ENCODE data around the gene HAUS8. TPM values are rescaled to one million over a fixed set of nuclear protein-coding genes. Genes with fewer than 3 reads are reported as not detected.

Gene HAUS8
- total RNA-seq, 2 donors from 2014 or later, result 10.6 to 29.8 TPM

GRCh38 chr19:17073869-17074633, 1.2 kb downstream of the HAUS8 start:
- intact Hi-C loops (cut with DNase I), result no loop called here

GRCh38 chr19:17070912-17071311, 4.3 kb downstream of the HAUS8 start:
- Histone ChIP-seq H3K9me3 (no peaks in the 10 kb centered on the region), H3K36me3 (no peaks in the 10 kb centered on the region), H3K9ac (ENCODE audit: low read depth in 2 of 2, low read length in 2 of 2) (no peak overlapping the region), H3K27me3 (no peaks in the 10 kb centered on the region), H3K4me3 (no peak overlapping the region), H3K27ac (no peak overlapping the region), H3K4me1 (no peaks in the 10 kb centered on the region)
- no peak for DNase-seq
- TF ChIP-seq CTCF (IDR thresholded peaks at IDR 0.05), result no peak
- intact Hi-C loops (cut with DNase I), result no loop called here

More at GRCh38 chr19:17073869-17074633, 1.2 kb downstream of the HAUS8 start:
- Histone ChIP-seq H3K4me3 (peak overlapping the region; percentile 56), H3K4me1 (peaks cover 6% of the 10 kb centered on the region), H3K27ac (peak overlapping the region; percentile 62), H3K36me3 (no peaks in the 10 kb centered on the region), H3K9me3 (no peaks in the 10 kb centered on the region), H3K9ac (ENCODE audit: low read depth in 2 of 2, low read length in 2 of 2) (peak overlapping the region; percentile 60 to 76), H3K27me3 (no peaks in the 10 kb centered on the region)
- no peak for TF ChIP-seq CTCF (IDR thresholded peaks at IDR 0.05)
- DNase-seq, result peak; percentile 42

- intact Hi-C loops (cut with DNase I), result no loop called here
- Histone ChIP-seq H3K36me3 (no peaks in the 10 kb centered on the region), H3K9ac (ENCODE audit: low read depth in 2 of 2, low read length in 2 of 2) (peak overlapping the region in 1 of 2 donors; percentile 24), H3K4me1 (no peaks in the 10 kb centered on the region), H3K27ac (no peak overlapping the region), H3K4me3 (no peak overlapping the region), H3K27me3 (no peaks in the 10 kb centered on the region), H3K9me3 (no peaks in the 10 kb centered on the region)
- DNase-seq, result no peak
- TF ChIP-seq CTCF (IDR thresholded peaks at IDR 0.05), result no peak
Observed at GRCh38 chr19:17070421-17070820, 4.8 kb downstream of the HAUS8 start.

- no peaks in the 10 kb centered on the region for H3K9me3 ChIP-seq
- H3K4me3 ChIP-seq, result no peak overlapping the region
- intact Hi-C loops (cut with DNase I), result loop anchor here (2.0 kb wide), 1 partner anchor 214 kb away; no protein-coding TSS in a partner anchor
- no peak for DNase-seq
- no peaks in the 10 kb centered on the region for H3K36me3 ChIP-seq
- H3K9ac ChIP-seq (ENCODE audit: low read depth in 2 of 2, low read length in 2 of 2), result no peak overlapping the region
- H3K27ac ChIP-seq, result no peak overlapping the region
- TF ChIP-seq CTCF (IDR thresholded peaks at IDR 0.05), result no peak
- no peaks in the 10 kb centered on the region for H3K27me3 ChIP-seq
- no peaks in the 10 kb centered on the region for H3K4me1 ChIP-seq
Observed at GRCh38 chr19:17069193-17069592, 6.1 kb downstream of the HAUS8 start.

- intact Hi-C loops (cut with DNase I), result no loop called here
- Histone ChIP-seq H3K4me1 (peaks cover 10% of the 10 kb centered on the region), H3K9ac (ENCODE audit: low read depth in 2 of 2, low read length in 2 of 2) (no peak overlapping the region), H3K27ac (no peak overlapping the region), H3K27me3 (no peaks in the 10 kb centered on the region), H3K9me3 (no peaks in the 10 kb centered on the region), H3K36me3 (no peaks in the 10 kb centered on the region), H3K4me3 (no peak overlapping the region)
- DNase-seq, result no peak
- TF ChIP-seq CTCF (IDR thresholded peaks at IDR 0.05), result no peak
Observed at GRCh38 chr19:17063428-17063827, 11.8 kb downstream of the HAUS8 start.

Measured in colonic mucosa (tissue), 4 donors.